HG03460 (cell line): ENCODE data around the gene SMIM17.
"Not testable (repeated sequence)": the region's sequence is repeated elsewhere in the genome, so short reads cannot be mapped to it uniquely, and the experiment has no call there.

Experiments
- ATAC-seq: cut with Tn5 transposase; IDR thresholded peaks from one replicate; pipeline ENCODE4 v1.9.1; 2021; ENCODE audit not compliant: unreplicated experiment

SMIM17 gene

GRCh38 chr19:56654151-56654550 is 11.2 kb downstream of the SMIM17 start:
- no peak for ATAC-seq

GRCh38 chr19:56660381-56661107 is 17.6 kb downstream of the SMIM17 start:
- no peak for ATAC-seq

DNA sequence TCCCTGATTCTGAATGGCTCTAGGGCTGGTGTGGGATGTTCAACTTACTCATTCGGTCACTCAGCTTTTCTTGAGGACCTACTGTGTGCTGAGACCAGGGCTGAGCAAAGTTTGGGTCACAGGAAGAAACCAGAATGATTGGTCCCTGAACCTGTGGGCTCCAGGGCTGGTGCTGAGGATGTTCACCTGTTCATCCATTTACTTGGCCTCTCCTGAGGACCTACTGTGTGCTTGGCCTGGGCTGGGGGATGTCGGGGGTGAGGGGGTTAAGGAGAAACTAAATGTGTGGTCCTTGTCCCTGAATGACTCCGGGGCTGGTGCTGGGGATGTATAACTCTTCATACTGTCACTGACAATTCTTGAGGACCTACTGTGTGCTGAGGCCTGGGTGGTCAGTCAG is 18.3 kb downstream of the SMIM17 start:
- ATAC-seq = no peak

GRCh38 chr19:56663931-56664500 is 21.1 kb downstream of the SMIM17 start:
- ATAC-seq = no peak

- no peak for ATAC-seq
Observed at GRCh38 chr19:56664511-56664910, 21.6 kb downstream of the SMIM17 start.

- no peak for ATAC-seq
Observed at GRCh38 chr19:56667311-56667870, 24.4 kb downstream of the SMIM17 start.

GRCh38 chr19:56668676-56669075 is 25.7 kb downstream of the SMIM17 start:
- no peak for ATAC-seq

- ATAC-seq = no peak
Observed at GRCh38 chr19:56670401-56670960, 27.5 kb downstream of the SMIM17 start.

DNA sequence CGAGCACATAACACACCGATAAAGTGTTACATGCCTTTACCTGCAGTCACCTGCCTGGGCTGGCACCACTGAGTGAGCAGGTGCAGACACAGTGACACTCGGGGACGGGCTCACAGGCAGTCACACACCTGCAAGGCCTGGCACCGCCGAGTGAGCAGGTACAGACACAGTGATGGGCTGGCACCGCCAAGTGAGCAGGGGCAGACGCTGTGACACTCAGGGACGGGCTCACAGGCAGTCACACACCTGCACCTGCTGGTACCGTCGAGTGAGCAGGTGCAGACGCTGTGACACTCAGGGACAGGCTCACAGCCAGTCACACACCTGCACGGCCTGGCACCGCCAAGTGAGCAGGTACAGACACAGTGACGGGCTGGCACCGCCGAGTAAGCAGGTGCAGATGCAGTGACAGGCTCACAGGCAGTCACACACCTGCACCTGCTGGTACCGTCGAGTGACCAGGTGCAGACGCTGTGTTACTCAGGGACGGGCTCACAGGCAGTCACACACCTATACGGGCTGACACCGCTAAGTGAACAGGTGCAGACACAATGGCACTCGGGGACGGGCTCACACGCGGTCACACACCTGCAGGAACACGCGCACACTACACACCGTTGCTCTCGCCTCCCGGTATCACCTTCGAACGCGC is 28.1 kb downstream of the SMIM17 start:
- ATAC-seq = no peak

DNA sequence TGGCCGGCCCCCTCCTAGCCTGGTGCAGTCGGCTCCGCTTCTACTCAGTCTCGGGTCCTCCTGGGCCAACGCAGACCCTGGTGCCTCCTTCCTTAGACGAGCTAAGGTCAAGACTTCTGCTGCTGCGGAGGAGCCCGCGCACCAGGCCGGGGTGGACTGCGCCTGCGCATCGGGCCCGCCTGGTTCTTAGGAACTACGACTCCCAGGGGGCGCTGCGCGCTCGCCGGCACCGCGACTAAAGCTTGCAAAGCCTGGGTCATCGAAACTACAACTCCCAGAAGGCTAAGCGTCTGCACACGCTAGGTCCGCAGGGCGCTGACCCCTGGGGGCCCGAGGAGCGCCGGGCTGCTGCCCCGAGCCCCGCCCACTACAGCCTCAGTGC is 28.6 kb downstream of the SMIM17 start, which contains the start of gene ZNF835:
Gene ZNF835, minus strand, starts transcription at position 145 of the 382 bp plus-strand sequence. CDS start 6,559 bp downstream, outside the sequence.
- no peak for ATAC-seq

GRCh38 chr19:56672610-56673009 is 29.7 kb downstream of the SMIM17 start:
- not testable (repeated sequence) for ATAC-seq

DNA sequence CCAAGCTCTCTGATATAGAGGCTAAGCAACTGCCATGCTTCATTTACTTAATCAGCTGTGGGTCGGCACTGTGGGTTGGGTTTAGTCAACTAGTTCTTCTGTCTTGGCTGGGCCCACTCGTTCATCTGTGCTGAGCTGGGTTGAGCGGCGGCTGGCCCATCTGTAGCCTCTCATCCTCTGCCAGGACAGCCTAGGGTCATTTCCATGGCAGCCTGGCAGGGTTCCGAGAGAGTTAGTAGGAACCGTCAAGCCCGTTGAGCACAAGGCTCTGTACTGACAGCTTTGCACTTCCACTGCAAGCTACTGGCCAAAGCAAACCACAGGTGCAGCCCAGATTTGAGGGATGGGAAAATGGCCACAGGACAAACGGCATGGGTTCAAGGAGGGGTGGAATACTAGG is 35.2 kb downstream of the SMIM17 start:
- ATAC-seq = no peak

- no peak for ATAC-seq
Observed at GRCh38 chr19:56681702-56682101, 38.7 kb downstream of the SMIM17 start.

DNA sequence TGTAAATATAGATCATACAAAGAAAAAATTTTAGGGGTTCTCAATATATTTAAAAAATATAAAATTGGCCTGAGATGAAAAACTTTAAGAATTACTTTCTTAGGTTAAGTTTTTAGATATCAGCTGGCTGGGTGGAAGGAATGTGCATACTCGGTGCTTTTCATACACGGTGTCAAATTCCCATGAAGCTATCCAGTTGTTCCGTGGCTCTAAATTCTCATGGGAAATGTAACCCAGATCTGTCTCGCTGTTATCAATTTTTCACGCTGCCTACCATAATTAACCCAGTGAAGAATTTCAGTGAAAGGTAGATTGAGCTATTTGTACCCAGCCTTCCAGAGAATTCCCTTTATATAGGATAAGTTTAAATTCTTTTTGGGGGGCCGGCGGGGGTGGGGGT is 40.2 kb downstream of the SMIM17 start:
- ATAC-seq = no peak

DNA sequence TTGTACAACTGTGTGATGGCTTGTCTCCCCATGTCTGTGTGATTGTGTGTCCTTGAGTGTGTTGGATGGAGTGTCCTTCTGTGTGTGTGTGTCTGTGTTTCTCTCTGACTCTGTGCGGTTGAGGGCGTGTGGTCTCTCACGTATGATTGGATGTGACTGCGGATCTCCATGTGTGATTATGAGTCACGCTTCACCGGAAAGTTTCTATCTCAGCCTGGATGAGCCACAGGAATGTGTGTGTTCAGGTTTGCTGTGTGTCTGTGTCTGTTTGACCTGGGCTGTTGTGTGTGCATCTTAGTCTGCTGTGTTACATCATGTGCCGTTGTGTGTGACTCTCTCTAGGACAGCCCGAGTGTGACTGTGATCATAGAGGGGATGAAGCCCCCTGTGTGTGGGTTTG is 44.1 kb downstream of the SMIM17 start:
- no peak for ATAC-seq

- ATAC-seq = no peak
Observed at GRCh38 chr19:56689198-56689597, 46.2 kb downstream of the SMIM17 start.

DNA sequence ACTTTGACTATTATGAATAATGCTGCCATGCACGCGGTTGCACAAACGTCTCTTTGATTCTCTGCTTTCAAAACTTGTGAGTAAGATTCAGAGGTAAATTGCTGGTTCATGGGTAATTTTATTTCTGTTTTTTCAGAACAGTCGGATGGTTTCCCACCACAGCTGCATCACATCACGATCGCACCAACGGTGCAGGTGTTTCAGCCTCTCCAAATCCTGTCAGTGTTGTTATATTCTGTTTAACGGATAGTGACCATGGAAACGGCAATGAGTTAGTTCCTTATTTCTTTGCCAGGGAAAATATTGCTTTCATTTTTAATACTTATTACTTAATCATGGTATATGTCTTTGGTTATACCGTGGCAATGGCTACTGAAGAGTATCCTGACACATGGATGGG is 47.7 kb downstream of the SMIM17 start:
- ATAC-seq = no peak

DNA sequence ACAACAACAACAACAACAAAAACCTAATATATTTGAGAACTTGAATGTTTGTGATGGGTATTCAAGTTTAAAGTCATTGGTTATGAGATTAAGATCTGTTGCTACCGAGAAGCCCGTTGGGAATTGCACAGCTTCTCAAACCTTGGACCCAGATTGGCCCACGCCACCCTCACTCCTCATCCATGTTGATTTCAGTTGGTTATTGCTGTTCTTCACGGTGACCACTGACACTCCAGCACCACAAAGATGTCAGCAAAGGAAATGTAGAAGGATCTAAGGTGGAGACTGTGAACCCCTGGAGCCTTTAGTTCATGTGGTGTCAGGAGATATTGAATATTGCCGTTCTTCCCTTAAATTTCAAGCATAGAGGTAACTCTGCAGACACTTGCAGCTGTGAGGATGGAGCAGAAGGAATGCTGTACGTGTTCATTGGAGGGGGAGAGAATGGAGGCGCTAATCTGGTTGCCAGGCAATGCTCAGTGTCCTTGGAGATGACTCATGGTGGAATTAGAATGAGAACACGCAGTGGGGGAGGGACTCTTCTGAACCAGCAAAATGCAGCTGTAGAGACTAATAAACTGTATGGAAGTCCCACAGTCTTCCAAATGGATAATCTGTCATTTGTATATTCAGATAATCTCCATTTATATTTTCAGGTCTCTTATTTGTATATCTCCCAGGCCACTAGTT is 49.4 kb downstream of the SMIM17 start:
- ATAC-seq = no peak

- no peak for ATAC-seq
Observed at GRCh38 chr19:56699552-56699951, 56.6 kb downstream of the SMIM17 start.

DNA sequence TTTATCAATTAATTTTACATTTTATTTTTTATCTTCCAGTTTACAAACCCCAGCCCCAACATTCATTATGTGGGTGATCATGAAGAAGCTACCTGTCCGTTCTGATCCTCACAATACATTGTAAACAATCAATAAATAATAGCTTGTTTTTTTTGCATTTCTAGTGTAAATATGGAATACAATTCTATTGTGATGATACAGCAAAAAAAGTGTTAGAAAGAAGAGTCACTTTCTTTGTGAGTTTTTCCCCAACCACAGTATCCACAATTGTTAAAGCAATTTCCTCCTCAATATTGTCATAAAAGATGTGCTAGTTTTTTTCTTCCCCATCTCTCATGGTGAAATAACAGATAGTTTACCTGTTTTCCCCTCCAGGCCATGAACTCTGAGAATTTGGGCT is 58.9 kb downstream of the SMIM17 start:
- ATAC-seq = no peak

DNA sequence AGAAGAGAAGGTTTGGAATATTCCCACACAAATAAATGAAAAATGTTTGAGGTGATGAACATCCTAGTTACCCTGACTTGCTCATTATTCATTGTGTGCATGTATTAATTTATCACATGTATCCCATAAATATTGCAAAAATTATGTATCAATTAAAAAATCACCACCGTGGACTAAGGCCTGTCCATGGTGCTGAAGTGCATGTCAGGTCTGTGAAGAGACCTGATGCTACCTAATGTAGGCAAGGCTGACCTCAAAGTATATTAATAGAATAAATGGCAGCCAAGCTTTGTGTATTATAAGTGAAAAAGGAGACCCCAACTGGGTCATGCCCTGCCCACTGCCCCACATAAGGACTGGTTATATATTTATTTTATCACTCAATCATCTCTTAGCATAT is 63.0 kb downstream of the SMIM17 start:
- no peak for ATAC-seq
